C4-2B (cell line): ENCODE data around the gene CFD.

ENCODE experiments used
- H3K27ac ChIP-seq: fragments of 450-650 bp; 2 replicates; pipeline ENCODE4 v1.5.1; 2017
- CTCF ChIP-seq: fragments of 450-650 bp; conservative IDR thresholded peaks from 2 replicates; pipeline ENCODE4 v1.5.1; 2017; ENCODE audit warnings: mild to moderate bottlenecking
- ZFX ChIP-seq: fragments of 450-650 bp; IDR thresholded peaks from 2 replicates; pipeline ENCODE4 v1.6.1; 2017

The CFD gene

GRCh38 chr19:821825-822503, 37.5 kb upstream of the CFD start, which contains the start of gene PLPPR3:
PLPPR3 (minus strand) TSS chr19:821955; CDS start chr19:821559, 396 bp downstream.
- no peak for TF ChIP-seq CTCF
- TF ChIP-seq ZFX, result no peak
- H3K27ac ChIP-seq, result no peak within 1 kb of the TSS

GRCh38 chr19:823565-824121, 35.8 kb upstream of the CFD start:
- no peak overlapping the region for H3K27ac ChIP-seq
- TF ChIP-seq CTCF (no peak), ZFX (no peak)

- TF ChIP-seq ZFX (no peak), CTCF (no peak)
- H3K27ac ChIP-seq, result no peak overlapping the region
Measured at GRCh38 chr19:824885-825284, 34.6 kb upstream of the CFD start.

GRCh38 chr19:825897-826644, 33.4 kb upstream of the CFD start:
- TF ChIP-seq ZFX (no peak), CTCF (no peak)
- no peak overlapping the region for H3K27ac ChIP-seq

- H3K27ac ChIP-seq, result no peak overlapping the region
- no peak for TF ChIP-seq CTCF
- no peak for TF ChIP-seq ZFX
Measured at GRCh38 chr19:827314-827709, 32.2 kb upstream of the CFD start.

GRCh38 chr19:827710-828321, 31.6 kb upstream of the CFD start, which contains the start of gene AZU1:
AZU1 (plus strand) TSS chr19:827837; CDS start chr19:827847, 10 bp downstream.
- no peak within 1 kb of the TSS for H3K27ac ChIP-seq
- no peak for TF ChIP-seq CTCF
- TF ChIP-seq ZFX, result no peak
